Liver (tissue), 3 donors: ENCODE measurements around the gene ATP11B.

ENCODE experiments used
- ATF3 ChIP-seq: IDR thresholded peaks from 2 replicates; pipeline ENCODE4 v1.6.1; 2016; ENCODE audit warnings: antibody characterized with exemption
- CTCF ChIP-seq: fragments of 150-350 bp; IDR thresholded peaks from 2 replicates; pipeline ENCODE4 v1.5.1; 2017; ENCODE audit warnings: improper control_type of control experiment, low read depth, low read length; ENCODE audit not compliant: missing input control
- EGR1 ChIP-seq, 2 donors: IDR thresholded peaks; 2 replicates each; pipeline ENCODE4 v1.6.1; 2016 to 2018; ENCODE audit warnings: antibody characterized with exemption in 2 of 2, low read depth in 2 of 2
- FOXA1 ChIP-seq: IDR thresholded peaks from 2 replicates; pipeline ENCODE4 v1.6.1; 2016; ENCODE audit warnings: antibody characterized with exemption
- GABPA ChIP-seq, 2 donors: IDR thresholded peaks in 1 of 2; conservative IDR thresholded peaks in 1 of 2; 2 replicates each; pipeline ENCODE4 v1.6.1; 2016; ENCODE audit warnings: antibody characterized with exemption in 2 of 2, mild to moderate bottlenecking in 1 of 2, moderate library complexity in 1 of 2
- MAX ChIP-seq: IDR thresholded peaks from 2 replicates; pipeline ENCODE4 v1.6.1; 2016; ENCODE audit warnings: antibody characterized with exemption
- RAD21 ChIP-seq, 2 donors: IDR thresholded peaks; 2 replicates each; pipeline ENCODE4 v1.6.1; 2016; ENCODE audit warnings: antibody characterized with exemption in 2 of 2, mild to moderate bottlenecking in 2 of 2
- REST ChIP-seq: IDR thresholded peaks from 2 replicates; pipeline ENCODE4 v1.6.1; 2016; ENCODE audit warnings: antibody characterized with exemption, mild to moderate bottlenecking
- RXRA ChIP-seq, 2 donors: IDR thresholded peaks; 2 replicates each; pipeline ENCODE4 v1.6.1; 2017 to 2018; ENCODE audit warnings: antibody characterized with exemption in 2 of 2, mild to moderate bottlenecking in 1 of 2
- SP1 ChIP-seq: IDR thresholded peaks from 2 replicates; pipeline ENCODE4 v1.6.1; 2018; ENCODE audit warnings: antibody characterized with exemption, mild to moderate bottlenecking
- YY1 ChIP-seq: IDR thresholded peaks from 2 replicates; pipeline ENCODE4 v1.6.1; 2016; ENCODE audit warnings: antibody characterized with exemption, mild to moderate bottlenecking
- ZBTB33 ChIP-seq: IDR thresholded peaks from 2 replicates; pipeline ENCODE4 v1.6.1; 2016; ENCODE audit warnings: antibody characterized with exemption
- donor health status: healthy.
- donor health status: healthy.

- TF ChIP-seq CTCF, result no peak
- TF ChIP-seq MAX, result no peak
- TF ChIP-seq ZBTB33, result no peak
- no peak for TF ChIP-seq ATF3
- no peak for TF ChIP-seq SP1
- no peak for TF ChIP-seq RXRA (IDR thresholded peaks at IDR 0.05)
- no peak for TF ChIP-seq EGR1 (IDR thresholded peaks at IDR 0.05; ENCODE audit: low read depth in 2 of 2)
- no peak for TF ChIP-seq FOXA1
- TF ChIP-seq YY1, result no peak
- TF ChIP-seq REST, result no peak
- TF ChIP-seq RAD21 (IDR thresholded peaks at IDR 0.05), result no peak
- no peak for TF ChIP-seq GABPA (IDR thresholded peaks at IDR 0.05 in 1 of 2, conservative IDR thresholded peaks at IDR 0.05 in 1 of 2)
Observed at GRCh38 chr3:182769673-182770072, 23.6 kb upstream of the ATP11B start.
